Fibroblast of skin of right biceps (primary cell): ENCODE measurements around the gene TEX48.

Source experiments
- DNase-seq: peaks from one replicate; pipeline ENCODE4 v3.0.0-alpha.2; 2013

The TEX48 gene

GRCh38 chr9:114666401-114666800 is 15.6 kb downstream of the TEX48 start:
- DNase-seq: no peak

- no peak for DNase-seq
These were observed 17.8 kb downstream of the TEX48 start for GRCh38 chr9:114664181-114664580.

- peak; percentile 42 for DNase-seq
These were observed 19.7 kb downstream of the TEX48 start for GRCh38 chr9:114662081-114662989.

- DNase-seq: no peak
These were observed 24.3 kb downstream of the TEX48 start, which contains the start of gene TEX53 for GRCh38 chr9:114657705-114658104. TEX53 (minus strand) TSS chr9:114657805; CDS start chr9:114657774, 31 bp downstream.

GRCh38 chr9:114656301-114656700 is 25.7 kb downstream of the TEX48 start:
- no peak for DNase-seq

GRCh38 chr9:114655689-114656088 is 26.3 kb downstream of the TEX48 start:
- peak; percentile 87 for DNase-seq

GRCh38 chr9:114653556-114654159 is 28.3 kb downstream of the TEX48 start:
- peak; percentile 75 for DNase-seq

- peak; percentile 45 for DNase-seq
These were observed 29.0 kb downstream of the TEX48 start for GRCh38 chr9:114652776-114653555.

GRCh38 chr9:114643896-114644295 is 38.1 kb downstream of the TEX48 start:
- peak; percentile 61 for DNase-seq

GRCh38 chr9:114643001-114643400 is 39.0 kb downstream of the TEX48 start:
- DNase-seq: no peak

- DNase-seq: no peak
These were observed 40.0 kb downstream of the TEX48 start for GRCh38 chr9:114641967-114642366.

- no peak for DNase-seq
These were observed 43.6 kb downstream of the TEX48 start for GRCh38 chr9:114638404-114638803.

- no peak for DNase-seq
These were observed 47.6 kb downstream of the TEX48 start for GRCh38 chr9:114634387-114634786.

GRCh38 chr9:114633438-114634089 is 48.4 kb downstream of the TEX48 start:
- no peak for DNase-seq

- DNase-seq: no peak
These were observed 50.8 kb downstream of the TEX48 start for GRCh38 chr9:114631166-114631565.

- DNase-seq: peak; percentile 32
These were observed 52.4 kb downstream of the TEX48 start for GRCh38 chr9:114629563-114630090.

GRCh38 chr9:114627553-114627952 is 54.4 kb downstream of the TEX48 start:
- no peak for DNase-seq

- no peak for DNase-seq
These were observed 55.5 kb downstream of the TEX48 start for GRCh38 chr9:114626415-114627020.

GRCh38 chr9:114624677-114625076 is 57.3 kb downstream of the TEX48 start:
- no peak for DNase-seq

- DNase-seq: peak; percentile 82
These were observed 59.9 kb downstream of the TEX48 start for GRCh38 chr9:114621975-114622609.

GRCh38 chr9:114621561-114621960 is 60.4 kb downstream of the TEX48 start:
- no peak for DNase-seq
